GM18502 (cell line): Measurements from ENCODE around the gene PSMB7.

Experiments
- ATAC-seq: cut with Tn5 transposase; IDR thresholded peaks from one replicate; pipeline ENCODE4 v1.9.1; 2021; ENCODE audit warnings: mild to moderate bottlenecking; ENCODE audit not compliant: unreplicated experiment, poor library complexity

PSMB7 gene

DNA sequence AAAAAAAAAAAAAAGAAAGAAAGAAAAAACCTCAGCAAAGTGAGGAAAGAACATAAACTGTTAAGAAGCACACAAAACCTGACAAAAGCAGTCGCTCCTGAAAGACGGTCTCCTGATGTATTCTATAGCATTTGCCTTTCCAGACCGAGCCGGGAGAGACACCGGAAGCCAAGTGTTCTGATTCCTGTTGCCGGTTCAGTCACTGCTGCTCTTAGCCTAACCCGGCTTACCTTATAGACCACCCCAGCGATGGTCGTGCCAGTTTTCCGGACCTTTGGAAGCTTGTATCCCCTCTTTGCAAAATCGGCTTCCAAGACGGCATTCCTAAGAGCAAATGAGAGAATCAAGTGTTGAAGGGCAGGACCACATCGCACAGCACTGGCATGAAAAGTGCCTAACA is 630 bp downstream of the PSMB7 start:
- ATAC-seq, result no peak

DNA sequence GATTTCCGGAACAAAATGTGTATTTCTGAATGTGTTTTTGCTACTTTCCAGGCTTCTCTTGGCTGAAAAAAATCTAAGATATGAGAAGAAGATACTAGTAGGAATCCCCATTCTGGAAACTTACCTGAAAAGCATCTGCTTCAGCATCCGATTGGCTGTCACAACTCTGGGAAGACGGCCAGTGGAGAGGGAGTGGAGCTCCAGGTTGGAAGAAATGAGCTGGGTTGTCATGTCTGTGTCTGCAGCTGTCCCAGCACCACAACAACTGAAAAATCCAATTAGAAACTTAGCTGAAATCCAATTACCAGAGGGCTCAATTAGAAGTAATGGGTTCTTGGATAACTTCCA is 3.0 kb downstream of the PSMB7 start:
- ATAC-seq, result no peak

DNA sequence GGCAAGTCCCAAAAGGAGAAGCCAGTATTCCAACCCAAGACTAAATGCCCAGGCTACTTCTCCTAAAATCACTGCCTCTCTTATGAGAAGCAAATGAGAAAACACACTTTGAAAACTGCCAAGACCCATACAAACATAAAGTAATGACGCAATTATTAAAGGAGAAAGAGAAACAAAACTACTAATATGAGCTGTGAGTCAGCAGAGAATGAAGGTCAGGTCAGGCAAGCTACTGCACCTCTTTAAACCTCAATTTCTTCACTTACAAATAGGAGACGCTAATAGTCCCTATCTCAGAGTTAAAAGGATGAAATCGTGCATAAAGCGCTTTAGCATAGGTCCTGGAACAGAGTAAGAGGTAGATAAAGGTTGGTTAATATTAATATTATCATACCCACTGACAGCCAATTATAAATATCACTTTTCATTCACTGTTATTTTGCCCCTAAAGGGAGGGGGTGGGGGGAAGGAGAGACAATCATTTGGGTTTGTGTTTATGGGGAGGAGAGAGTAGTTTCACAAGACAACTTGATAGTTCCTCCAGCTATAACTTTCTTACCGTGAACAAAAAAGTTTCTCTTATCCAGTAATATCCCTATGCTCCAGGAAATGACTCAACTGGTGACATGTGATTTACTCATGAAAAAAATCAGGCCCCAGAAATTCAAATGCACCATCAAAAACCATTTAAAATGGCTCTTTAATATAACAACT is 3.6 kb downstream of the PSMB7 start:
- ATAC-seq, result no peak

DNA sequence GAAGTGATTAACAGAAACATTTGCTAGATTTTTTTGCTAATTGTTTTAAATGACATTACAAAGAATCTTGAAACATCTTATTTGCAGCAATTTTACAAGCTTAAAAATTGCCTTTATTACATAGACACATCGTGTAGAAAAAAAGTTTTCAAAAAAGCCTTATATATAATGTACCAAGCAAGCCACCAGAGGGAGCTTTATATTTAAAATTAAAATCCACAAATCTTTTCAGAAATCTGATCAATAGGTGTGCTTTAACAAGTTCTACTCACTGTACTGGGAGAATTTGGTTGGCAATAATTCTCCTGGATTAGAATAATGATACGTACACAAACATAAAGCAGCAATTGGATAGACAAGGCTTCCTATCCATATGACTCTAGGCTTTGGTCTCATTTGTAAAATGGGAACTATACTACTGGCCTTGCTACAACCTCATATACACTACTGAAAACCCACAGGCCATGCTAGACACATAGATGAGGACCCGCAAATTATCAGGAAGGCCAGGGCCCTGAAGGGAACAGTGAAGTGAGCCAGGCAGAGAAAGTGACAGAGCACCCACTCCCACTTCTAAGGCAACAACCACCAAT is 4.8 kb downstream of the PSMB7 start:
- ATAC-seq, result no peak

DNA sequence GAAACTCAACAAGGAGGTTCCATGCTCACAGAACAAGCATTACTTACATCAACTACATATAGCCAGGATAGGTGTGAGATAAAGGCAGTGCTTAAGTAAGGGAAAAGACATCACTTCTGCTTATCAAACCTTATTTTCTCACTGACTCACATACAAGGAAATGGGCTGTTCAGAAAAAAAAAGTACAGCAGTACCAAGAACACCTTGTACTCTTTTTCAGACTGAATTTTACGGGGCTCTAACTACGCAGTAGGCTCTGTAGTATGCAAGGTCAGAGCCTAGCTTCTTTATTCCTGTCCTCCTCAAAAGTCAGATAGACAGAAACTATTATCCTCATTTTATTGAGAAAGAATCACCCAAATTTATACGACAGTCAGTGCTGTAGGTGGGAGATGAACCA is 5.8 kb downstream of the PSMB7 start:
- no peak for ATAC-seq

DNA sequence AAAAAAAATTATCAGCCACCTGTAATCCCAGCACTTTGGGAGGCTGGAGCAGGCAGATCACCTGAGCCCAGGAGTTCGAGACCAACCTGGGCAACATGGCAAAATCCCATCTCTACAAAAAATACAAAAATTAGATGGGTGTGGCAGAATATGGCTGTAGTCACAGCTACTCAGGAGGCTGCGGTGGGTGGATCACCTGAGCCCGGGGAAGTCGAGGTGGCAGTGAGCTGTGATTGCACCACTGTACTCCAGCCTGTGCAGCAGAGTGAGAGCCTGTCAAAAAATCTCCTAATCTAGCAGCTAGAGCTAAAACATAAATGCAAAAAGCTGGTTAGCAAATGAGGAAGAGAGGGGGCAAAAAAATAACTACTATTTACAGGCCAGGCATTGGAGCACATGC is 12.0 kb downstream of the PSMB7 start:
- ATAC-seq, result no peak

DNA sequence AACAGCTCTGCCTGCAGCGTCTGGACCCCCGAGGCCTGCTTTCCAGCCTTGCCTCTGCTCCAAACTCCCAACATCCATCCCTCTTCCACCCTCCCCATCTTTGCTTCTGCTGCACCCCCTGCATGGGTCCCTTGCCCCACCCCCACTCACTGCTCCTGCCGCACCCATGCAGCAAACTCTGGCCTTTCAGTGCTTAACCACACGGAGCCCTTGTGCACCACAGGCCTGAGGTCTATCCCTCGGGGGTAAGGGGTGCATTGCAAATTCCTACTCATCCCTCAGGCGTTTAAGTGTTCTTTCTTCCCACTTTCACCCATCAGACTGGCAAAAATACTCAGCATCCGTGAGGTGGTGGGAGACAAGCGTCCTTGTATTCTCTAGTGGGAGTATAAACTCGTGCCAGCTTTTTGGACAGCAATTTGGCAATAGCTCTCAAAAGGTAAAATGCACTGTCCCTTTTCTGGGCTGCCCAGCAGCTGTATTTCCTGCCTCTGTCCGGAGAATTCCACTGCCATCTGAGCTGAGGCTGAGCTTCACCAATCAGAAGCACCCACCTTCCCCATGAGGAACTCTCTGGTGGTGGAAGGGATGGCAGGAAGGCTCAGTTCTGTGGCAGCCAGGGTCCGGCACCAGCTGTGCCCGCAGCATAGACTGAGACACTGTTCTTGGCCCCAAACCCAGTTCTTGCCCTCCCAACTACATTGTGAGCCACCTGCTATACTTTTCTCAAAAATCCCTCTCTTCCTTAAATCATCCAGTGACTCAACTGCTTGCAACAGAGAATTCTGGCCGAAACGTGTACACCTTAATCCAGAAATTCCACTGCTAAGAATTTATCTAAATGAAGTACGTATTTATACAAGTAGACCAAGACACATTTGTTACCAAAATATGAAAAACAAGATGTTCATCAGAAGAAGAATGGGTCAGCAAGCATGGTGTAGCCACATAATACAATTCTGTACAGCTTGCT is 15.0 kb downstream of the PSMB7 start:
- no peak for ATAC-seq

DNA sequence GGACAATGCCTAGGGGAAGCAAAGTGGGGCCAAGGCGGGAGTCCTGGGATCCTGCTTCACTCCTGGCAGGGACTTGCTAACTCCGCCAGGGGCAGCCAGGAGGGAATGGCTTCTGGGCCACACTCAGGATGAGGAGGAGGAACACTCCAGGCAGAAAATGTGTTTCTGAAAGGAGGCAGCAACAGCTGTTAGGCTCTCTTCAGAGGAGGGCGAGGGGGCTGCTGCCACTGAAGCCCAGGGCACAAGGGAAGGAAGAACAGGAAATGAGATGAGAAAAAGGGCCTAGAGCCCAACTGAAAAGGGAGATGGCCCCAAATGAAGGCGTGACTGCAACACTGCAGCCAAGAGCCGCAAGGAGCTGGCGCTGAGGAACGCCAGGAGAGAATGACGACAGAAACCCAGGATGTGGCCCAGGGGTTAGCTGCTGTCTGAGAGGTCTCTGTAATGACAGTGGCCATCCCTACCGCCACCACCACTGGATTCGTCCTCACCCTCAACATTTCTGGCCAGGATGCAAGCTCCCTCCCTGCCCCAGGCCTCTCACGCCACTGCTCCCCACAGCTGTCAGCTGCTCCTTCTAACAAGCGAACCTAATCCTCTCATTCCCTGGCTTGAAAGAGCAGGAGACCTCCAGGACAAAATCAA is 15.8 kb downstream of the PSMB7 start:
- no peak for ATAC-seq

DNA sequence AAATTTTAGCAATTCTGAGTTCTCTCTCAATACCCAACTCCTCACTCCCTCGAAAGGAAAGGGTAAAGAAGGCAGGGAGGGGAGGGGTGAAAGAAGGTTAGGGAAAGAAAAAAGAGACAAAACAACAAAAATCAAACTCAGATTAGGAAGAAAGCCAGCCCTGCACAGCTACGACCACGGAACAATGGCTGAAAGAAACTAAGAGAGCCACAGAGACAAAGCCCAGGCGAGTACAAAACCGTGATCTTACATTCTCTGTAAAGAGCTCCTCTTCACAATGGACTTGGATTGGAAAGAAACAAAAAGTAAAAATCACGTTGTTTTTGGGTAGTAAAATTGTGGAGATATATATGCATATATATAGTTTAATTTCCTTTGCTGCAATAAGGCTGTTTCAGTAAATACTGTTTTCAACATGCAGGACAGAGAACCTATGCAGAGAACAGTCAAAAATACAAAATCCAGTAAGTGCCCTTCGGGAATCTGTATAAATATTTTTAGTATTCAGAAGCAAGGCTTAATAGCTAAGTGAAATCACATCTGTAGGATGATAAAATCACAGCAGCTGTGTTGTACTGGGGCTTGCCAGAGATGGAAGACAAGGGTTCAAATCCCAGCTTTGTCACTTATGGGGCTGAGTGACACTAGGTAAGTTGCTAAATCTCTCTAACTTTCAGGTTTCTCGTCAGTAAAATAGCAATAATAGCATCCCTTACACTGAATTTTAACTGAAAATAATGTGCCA is 16.9 kb downstream of the PSMB7 start:
- no peak for ATAC-seq

DNA sequence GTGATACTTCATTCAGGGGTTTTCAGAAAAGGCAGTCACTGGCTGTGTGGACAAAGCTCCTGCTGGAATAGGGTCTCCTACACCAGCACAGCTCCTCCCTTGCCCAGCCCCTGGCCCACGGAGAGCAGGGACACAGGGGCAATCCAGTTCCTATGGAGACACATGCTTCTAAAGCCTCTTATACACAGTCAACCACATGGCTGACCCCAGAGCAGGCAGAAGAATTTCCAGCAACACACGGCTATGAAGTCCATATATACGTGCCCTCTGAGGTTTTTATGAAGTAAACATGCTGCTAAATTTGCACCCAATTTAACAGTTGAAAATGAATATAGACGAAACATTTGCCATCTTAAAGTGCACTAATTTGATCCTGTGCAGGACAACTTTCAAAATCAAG is 19.4 kb downstream of the PSMB7 start:
- ATAC-seq, result no peak

DNA sequence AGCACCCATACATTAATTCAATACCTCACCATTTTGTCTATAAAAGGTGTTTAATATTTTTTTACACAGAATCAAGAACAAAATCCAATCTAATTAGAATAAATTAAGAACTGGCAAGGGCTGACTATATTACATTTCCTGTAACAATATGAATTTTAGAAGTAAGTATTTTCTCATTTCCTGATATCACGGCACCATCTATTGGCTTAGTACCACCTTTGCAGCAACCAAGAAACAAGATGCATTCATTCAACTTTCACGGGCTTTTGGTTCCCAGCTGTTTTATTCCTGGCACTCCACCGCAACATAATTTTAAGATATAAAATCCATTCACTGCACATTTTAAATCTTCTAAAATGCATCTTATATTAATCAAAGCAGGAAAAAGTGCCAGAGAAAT is 20.6 kb downstream of the PSMB7 start:
- no peak for ATAC-seq

DNA sequence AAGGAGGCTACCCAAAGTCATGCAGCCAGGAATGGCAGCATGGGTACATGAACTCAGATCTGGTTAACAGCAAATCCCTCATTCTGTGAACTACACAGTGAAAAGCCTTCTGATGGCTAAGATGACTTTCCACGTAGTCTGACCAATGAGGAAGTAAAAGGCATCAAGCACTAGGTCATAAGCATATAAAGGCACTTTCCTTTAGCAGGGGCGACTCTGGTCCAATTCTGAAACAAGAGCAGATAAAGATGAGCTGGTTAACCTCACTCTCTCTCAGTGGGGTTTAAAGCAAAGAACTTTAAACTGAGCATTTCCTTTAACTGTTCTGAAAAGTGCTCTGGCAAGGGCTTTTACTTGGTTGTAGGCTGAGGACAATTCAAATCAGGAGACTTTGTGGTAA is 21.1 kb downstream of the PSMB7 start:
- no peak for ATAC-seq

DNA sequence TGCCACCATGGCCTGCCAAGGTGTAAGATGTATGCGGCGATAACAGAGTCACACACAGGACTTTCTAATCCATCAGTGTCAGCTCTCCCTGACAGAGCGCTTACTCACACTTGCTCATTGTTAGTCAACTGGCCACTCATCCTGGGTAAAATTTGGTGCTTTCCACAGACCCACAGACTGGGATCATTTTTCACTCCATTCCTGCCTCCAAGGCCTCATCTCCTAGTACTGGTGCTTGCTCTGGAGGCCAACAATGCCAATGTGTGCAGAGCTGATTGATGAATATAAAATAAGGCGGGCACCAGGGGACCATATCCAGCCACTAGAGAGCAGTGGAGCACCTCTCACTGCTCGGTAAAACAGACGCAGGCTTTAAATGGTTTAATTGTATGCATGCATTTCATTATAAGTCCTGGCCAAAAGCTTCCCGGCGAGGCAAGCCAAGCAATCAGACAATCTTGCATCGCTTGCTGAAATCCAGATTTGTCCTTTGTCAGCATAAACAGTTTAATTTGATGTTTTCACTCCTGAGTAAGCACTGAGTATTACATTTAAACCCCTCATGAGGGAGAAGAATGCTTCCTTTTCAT is 22.3 kb downstream of the PSMB7 start:
- ATAC-seq, result no peak

DNA sequence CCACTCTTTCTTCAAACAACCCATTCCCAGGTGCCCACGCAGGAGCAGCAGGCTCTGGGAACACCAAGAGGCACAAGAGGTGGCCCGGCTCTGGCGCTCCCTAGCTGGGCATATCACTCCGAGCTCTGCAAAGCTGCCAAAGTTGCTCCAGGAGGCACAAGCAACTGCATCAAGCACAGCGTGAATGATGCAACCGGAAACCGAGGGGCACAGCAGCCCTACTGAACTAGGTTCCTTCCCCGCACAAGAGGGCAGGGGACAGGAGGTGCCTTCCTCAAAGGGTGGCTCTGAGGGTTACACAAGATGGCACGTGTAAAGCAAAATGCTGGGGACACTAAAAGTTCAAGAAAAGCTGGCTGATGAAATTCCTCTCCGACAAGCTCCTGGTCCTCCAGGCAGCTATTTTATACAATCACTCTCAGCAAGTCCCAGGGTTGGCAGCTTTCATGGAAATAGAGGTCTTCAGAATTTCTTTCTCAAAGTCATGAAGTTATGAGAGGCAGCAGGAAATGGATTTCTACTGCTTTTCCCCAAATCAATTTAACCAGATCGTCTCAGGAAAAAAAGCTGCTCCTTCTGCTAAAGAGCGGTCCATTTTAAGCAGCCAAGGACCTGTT is 22.9 kb downstream of the PSMB7 start:
- no peak for ATAC-seq

DNA sequence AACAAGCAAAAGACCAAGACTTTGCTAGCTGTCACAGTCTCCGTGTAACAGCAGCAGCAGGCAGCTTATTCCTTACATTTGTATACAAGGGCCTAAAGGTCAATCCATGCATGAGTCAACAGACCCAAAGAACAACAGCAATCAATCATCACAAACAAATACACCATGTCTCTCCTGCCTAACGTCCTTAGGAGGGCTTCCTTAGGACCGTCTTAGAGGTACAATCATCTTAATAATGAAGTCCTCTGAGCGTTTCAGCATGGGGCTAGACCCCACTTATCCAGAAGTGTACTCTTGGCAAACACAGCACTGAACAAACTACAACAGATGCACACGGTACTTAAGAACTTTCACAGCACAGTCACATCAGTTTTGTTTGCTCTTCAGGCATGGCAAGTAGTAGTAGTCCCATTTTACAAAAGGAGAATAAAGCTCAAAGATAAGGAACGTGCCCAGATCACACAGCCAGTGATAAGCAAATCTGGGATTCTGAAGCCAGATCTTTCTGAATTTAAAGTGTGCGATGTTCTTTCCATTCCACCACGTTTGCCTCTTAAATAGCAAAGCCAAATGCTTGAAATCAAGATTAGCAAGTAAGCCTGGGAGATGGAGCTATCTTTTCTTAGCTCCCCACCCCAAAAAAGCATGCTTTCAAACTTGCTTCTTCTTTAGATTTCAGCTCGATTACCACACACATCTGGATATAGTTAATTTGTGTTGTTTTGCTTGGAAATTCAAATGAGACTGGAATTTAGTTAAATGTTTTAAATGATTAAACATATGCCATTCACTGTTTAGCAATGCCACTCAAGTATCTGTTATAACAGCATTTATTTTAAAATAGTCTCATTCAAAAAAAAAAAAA is 24.2 kb downstream of the PSMB7 start:
- no peak for ATAC-seq

DNA sequence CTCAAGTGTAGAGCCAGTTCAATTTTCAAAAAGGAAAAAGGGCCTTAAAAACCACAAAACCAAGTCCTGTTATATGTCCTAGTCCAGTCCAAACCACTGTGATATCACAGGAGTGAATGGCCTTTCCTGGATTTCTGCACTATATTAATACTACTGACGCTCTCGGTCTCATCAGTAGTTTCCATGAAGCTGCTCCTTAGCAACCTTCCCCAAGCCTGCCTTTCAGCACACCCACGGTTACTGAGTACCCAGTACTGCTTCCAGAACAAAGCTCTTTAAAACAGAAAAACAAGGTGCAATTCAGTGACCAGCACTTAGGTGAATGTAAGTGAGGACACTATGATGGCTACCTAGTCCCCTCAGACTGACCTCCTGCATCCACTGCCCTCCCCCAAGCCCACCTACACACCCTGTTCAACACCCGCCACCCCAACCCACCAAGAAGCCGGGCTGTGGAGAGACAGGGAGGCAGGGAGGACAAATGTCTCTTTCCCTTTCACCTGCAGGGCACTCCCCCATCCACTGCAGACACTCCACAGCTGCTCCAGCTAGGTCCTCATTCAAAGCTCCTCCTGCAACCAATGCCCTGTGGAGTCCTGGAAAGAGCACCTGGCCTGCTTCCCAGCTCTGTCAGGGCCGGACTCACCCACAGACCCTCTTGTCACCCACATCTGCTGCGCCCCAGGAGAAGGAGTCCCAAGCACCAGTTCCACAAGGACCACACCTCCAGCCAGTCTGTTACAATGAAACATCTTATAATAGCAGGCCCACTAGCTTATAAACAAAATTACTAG is 25.9 kb downstream of the PSMB7 start:
- ATAC-seq, result no peak

DNA sequence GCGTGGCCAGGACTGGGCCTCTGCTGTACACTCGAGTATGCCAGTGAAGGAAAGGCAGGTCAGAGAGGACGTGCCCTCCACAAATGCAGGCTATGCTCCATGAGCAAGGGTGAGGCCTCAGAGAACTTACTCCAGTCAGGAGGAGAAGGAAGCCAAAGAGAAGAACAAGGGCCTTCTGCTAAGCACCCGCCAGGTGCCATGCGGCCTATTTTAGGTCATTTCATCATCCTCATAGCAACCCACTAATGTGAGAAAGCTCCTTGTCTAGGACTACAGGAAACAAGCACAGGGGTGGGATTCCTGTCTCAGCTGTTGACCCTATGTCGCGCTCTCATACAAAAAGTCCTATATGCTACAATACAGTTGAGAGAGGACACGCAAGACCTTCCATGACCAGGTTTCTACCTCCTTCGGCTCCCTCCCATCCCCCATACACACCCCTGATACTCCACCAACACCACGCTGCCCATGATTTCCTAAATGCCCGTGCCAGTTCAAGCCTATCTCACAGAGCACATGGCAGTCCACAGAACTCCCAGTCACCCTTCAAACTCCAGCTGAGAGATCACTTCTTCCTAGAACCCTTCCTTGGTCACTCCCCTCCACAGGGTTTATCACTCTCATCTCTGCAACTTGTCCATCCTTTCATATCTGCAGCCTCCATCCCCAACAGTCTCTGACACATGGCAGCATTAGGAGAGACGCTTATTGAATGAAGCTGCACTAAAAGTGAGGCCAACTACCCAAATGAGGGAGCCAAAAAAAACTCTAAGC is 26.8 kb downstream of the PSMB7 start:
- ATAC-seq, result no peak
